Stimulated activated CD4-positive, alpha-beta T cell treated with anti-CD3 and anti-CD28 coated beads, Interleukin-4, amount 100 ng/mL, for 4 hours (primary cell): Measurements from ENCODE around the gene GAGE12J.
A peak's percentile ranks its signal among the peaks of the same experiment; 100 is the strongest.
"Not testable (repeated sequence)": the region's sequence is repeated elsewhere in the genome, so short reads cannot be mapped to it uniquely, and the experiment has no call there.

ENCODE experiments used
- DNase-seq, 2 experiments: peaks; one replicate each; pipeline ENCODE4 v3.0.0-alpha.2; 2020

Gene GAGE12J

GRCh38 chrX:49321737-49322136 is at the start of gene GAGE12J:
TSS of gene GAGE12J (plus strand) at chrX:49322037. CDS start at chrX:49323194, 1,157 bp downstream.
- not testable (repeated sequence) for DNase-seq

GRCh38 chrX:49272421-49272820 is 49.4 kb upstream of the GAGE12J start:
- DNase-seq = no peak

GRCh38 chrX:49273181-49273727 is 48.6 kb upstream of the GAGE12J start:
- DNase-seq = no peak

- no peak for DNase-seq
Observed at GRCh38 chrX:49276207-49276606, 45.6 kb upstream of the GAGE12J start.

GRCh38 chrX:49276671-49277534 is 44.9 kb upstream of the GAGE12J start:
- DNase-seq = no peak

GRCh38 chrX:49277535-49277830 is 44.4 kb upstream of the GAGE12J start:
- no peak for DNase-seq

GRCh38 chrX:49278081-49278480 is 43.8 kb upstream of the GAGE12J start:
- no peak for DNase-seq

GRCh38 chrX:49282647-49283011 is 39.2 kb upstream of the GAGE12J start:
- DNase-seq = no peak

GRCh38 chrX:49284212-49284611 is 37.6 kb upstream of the GAGE12J start:
- DNase-seq = no peak

GRCh38 chrX:49286136-49286535 is 35.7 kb upstream of the GAGE12J start:
- DNase-seq = no peak

- DNase-seq = no peak
Observed at GRCh38 chrX:49286581-49286980, 35.3 kb upstream of the GAGE12J start.

GRCh38 chrX:49287665-49288064 is 34.2 kb upstream of the GAGE12J start:
- no peak for DNase-seq

- DNase-seq = no peak
Observed at GRCh38 chrX:49290215-49290614, 31.6 kb upstream of the GAGE12J start.

- DNase-seq = peak; percentile 52 to 67
Observed at GRCh38 chrX:49291615-49292337, 30.1 kb upstream of the GAGE12J start.

GRCh38 chrX:49292400-49293362 is 29.2 kb upstream of the GAGE12J start:
- DNase-seq = no peak

- DNase-seq = not testable (repeated sequence)
Observed at GRCh38 chrX:49299293-49299692, 22.5 kb upstream of the GAGE12J start.

- no peak for DNase-seq
Observed at GRCh38 chrX:49300703-49301102, 21.1 kb upstream of the GAGE12J start.

- no peak for DNase-seq
Observed at GRCh38 chrX:49303346-49303745, 18.5 kb upstream of the GAGE12J start, which contains the start of gene GAGE10. TSS of gene GAGE10 (plus strand) at chrX:49303646. CDS start at chrX:49304860, 1,214 bp downstream.

GRCh38 chrX:49307775-49308174 is 14.1 kb upstream of the GAGE12J start:
- not testable (repeated sequence) for DNase-seq

- DNase-seq = peak in 1 of 2 experiments; percentile 14
Observed at GRCh38 chrX:49308604-49309269, 13.1 kb upstream of the GAGE12J start.

GRCh38 chrX:49309401-49309981 is 12.3 kb upstream of the GAGE12J start:
- DNase-seq = peak in 1 of 2 experiments; percentile 2

GRCh38 chrX:49310371-49310770 is 11.5 kb upstream of the GAGE12J start:
- no peak for DNase-seq
